ENCODE data around the gene PINLYP.

The PINLYP gene

DNA sequence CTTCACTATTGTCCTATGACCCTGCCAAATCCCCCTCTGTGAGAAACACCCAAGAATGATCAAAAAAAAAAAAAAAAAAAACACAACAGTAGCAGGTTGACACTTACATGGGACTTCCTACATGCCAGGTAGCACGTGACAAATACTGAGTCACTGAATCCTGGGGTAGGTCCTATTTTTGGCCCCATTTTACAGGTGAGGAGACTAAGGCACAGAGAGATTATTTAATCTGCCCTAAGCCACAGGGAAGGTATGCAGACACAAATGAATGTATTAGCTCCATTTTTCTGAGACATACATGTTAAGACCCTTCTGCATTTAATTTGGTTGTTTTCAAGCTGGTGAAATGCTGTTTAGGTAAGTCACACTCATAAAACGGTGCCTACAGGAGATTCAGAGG, 26.9 kb upstream of the PINLYP start:
- no peak for DNase-seq (ENCODE audit: low read depth)

DNA sequence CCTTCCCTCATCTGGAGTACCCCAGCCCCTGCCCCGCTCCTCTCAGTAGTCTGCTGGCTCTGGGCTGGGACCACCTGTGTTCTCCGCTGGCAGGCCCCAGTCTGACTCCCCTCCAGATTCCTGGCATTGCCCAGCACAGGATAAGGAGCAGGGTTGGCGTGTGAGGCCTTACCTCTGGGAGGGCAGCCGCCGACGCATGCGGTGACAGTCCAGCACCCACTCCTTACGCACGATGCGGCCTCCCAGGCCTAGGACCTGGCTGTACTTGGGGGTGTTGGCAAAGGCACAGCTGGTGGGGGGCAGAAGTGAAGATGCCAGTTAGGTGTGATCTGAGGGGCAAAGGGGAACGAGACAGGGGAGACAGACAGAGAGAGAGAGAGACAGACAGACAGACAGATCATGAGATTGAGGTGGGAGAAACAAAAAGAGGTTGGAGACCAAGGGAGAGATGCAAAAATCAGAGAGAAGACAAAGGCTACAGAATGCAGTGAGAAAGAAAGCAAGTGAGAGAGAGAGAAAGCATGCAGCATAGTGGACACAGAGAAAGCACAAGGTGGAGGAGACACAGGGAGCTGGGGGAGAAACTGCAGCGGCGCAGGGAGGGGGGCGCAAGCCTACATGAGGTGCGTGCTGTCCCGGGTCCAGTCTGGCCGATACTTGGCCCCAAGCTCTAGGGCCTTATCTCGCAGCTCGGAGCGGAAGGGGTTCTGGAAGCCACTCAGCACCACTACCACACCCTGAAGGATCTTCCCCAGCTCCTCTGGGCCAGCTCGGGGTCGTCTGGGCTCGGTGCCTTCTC, 24.0 kb upstream of the PINLYP start:
- DNase-seq (ENCODE audit: low read depth), result no peak

DNA sequence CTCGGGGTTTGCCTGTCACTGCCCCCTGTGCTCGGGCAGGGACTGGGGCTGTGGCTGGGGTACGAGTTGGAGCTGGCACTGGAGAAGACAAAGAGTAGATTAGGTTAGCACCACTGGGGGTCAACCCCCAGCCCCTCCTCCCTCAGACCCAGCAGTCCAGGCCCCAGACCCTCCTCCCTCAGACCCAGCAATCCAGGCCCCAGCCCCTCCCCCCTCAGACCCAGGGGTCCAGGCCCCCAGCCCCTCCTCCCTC, 23.5 kb upstream of the PINLYP start:
- DNase-seq (ENCODE audit: low read depth), result no peak

DNA sequence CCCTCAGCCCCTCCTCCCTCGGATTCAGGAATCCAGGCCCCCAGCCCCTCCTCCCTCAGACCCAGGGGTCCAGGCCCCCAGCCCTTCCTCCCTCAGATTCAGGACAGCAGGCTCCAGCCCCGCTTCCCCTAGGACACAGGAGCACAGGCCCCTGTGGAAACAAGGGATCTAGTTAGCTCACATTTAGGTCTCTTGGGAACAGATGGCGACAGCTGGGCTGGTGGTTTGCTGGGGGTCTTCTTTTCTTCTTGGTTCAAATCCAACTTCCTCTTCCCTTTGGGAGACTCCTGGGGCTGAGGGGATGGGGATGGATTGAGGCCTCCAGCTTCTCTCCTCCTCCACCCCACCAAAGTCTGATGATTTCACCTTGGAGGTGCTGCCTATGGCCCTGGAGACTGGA, 23.0 kb upstream of the PINLYP start:
- no peak for DNase-seq (ENCODE audit: low read depth)

DNA sequence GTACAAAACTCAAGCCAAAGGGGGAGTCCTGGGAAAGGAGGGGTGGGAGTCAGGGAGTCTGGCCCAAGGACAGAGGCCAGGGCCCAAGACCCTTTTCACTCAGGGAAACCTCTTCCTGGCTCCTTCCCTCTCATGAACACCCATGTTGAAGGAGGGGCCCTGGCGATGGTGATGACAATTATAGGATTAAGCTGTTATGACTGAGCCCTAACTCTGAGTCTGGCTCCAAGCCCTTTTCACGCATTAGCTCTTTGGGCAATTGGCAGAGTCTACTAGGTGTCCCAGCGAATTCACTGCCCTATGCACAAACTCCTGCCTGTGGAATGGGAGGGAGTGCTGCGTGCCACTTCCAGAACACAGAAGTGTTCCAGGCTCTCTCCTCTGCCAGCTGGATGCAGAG, 21.9 kb upstream of the PINLYP start:
- DNase-seq (ENCODE audit: low read depth), result no peak

DNA sequence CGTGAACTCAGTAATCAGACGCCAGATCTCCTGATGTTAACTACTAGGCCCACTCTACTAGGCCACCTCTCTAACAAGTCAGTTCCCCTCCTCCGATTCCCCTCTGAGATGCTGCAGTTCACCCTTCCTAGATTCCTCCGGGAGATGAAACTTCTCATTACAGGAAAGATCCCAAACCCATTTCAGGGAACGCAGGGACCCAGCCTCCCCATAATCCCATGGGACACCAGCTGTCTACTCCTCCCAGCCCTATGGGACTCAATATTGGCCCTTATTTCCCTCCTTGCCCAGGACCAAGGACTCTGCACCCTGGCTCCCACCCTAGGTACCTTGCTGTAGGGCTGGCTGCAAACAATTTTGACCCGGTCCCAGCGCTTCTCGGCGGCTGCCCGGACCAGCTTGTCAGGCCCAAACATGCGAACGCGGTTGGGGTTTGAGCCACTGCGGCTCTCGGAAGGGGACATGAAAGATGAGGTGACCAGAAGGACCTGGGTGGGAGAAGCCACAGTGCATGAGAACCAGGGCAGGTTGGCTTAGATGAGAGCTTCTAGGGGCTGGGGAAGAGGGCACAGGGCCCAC, 21.2 kb upstream of the PINLYP start:
- no peak for DNase-seq (ENCODE audit: low read depth)

DNA sequence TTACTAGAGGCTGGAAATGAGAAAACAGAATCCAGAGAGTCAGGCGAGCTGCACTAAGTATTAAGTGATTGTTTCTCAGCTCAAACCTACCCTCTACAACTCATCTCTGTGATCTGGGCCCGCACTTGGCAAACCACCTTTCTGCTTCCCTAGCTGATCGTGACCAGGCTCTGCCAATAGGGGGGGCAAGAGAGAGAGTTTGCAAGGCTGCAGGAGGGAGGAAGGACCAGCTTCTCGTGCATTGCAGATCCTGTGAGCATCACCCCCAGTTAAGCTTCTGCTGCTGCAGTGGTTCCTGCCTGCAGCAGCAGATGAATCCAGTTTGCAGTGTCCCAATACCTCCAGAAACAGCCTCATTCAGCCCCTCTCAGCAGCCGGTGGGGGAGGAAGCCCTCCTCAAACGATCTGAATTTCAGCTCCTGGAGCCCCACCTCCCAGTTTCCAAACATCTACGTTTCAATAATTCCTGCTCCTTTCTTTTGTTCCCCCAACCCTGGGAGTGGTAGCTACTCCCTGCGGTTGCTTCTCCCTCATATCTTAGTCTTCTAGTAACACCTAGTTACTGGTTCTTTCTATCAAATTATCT, 20.3 kb upstream of the PINLYP start:
- peak; percentile 51 for DNase-seq (ENCODE audit: low read depth)

DNA sequence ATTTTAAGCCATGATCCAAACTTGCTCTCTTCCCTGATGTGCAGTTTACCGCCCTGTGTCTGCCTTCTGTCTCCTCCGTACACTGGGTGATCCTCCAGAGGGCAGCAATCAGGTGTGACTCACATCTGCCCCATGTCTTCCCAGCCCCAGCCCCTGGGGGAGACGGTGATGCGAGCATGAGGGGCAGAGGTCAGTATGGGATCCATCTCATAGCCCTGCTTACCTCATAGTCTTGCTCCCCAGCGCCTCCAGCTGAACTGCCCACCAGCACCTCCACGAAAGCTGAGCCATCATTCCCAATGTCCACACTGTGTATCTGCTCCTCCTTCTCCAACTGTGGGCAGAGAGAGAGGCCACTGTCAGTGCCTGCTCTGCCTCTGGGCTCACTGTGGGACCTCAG, 14.9 kb upstream of the PINLYP start:
- no peak for DNase-seq (ENCODE audit: low read depth)

DNA sequence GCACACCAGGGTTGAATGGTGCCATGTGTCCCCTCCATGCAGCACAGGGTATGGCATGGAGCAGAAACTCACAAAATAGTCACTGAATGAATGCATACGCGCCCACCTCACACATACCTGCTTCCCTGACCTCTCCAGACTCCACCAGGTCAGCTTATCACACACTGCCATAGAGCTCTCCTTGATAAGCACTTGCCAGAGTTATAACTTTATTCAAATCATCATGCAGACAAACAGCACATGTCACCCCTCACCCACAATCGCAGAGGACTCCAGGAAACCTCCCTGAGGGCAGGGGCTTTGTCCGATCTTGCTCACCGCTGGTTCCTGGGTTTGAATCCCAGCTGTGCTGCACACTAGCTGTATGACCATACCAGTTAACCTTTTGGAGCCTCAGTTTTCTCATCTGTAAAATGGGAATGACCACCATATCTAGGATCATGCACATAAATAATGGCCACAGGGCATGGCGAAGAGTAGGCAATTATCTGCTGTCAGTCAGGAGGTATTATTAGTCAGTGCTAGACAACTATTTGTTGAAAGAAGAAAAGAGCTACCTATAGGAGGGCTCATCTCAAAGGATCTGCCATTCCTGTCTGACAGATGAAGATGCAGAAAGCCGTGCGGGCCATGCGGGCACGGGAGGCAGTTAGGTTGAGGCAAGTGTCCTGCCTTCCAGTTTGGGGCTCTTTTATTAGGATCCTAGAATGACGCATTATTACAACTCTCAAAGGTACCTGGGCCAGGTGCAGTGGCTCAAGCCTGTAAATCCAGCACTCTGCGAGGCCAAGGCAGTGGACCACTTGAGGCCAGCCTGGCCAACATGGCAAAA, 14.2 kb upstream of the PINLYP start:
- DNase-seq (ENCODE audit: low read depth), result no peak

DNA sequence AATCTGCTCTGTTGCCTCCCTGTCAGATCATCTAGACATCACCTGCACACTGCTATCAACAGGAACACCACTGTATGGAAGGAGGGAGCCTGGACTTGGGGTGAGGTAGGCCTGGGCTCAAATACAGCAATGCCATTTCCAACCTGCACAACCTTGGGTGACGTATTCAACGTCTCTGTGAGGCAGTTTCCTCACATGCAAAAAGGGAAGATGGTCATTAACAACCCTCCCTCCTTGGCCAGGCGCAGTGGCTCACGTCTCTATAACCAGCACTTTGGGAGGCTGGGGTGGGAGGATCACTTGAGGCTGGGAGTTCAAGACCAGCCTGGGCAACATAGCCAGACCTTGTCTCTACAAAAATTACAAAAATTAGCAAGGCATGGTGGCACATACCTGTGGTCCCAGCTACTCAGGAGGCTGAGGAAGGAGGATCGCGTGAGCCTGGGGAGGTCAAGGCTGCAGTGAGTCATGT, 13.3 kb upstream of the PINLYP start:
- DNase-seq (ENCODE audit: low read depth), result no peak

DNA sequence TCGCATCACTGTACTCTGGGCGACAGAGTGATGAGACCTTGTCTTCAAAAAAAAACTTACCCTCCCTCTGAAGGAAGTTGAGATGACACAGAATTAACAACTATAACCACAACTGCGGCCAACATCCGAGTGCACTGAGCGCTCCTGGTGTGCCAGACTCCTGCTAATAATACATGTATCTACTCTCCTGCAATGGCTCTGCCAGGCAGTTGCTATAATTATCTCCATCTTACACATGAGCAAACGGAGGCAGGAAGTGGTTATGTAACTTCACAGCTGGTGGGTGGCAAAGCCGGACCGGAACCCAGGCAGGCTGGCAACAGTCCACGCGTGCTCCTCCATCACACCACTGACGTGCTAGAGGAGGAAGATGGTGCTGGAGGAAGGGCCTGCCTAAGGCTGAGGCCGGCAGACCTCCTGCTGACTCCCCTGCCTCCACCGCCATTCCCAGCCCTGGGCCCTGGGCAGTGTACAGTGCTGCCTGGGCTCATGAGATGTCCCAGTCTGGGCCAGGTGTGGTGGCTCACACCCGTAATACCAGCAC, 12.8 kb upstream of the PINLYP start:
- DNase-seq (ENCODE audit: low read depth), result peak; percentile 80

DNA sequence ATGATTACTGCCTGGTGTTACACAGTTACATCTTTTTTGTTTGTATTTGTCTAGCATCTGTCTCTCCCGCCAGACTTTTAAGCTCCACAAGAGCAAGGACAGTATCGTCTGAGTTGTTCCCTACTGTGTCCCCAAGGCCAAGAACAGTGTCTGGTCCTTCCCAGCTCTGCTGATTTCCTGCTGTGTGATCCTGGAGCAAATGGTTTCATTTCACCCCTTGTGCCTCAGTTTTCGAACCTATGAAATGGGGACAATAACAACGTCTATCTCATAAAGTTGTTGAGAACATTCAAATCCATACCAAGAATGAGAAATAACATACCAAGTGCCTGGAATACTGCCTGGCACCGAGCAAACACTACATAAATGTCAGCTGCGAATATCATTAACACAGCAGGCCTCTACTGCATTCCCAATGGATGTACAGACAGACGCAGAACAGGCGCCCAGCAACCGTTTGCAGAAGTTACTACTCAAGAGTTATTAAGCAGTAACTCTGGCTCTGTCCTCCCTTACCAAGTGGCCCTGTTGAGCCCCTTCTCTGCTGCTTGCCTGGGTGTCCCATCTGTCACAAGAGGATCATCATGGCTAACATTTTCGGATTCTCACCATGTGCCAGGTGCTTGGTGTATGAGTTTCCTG, 11.7 kb upstream of the PINLYP start:
- no peak for DNase-seq (ENCODE audit: low read depth)

DNA sequence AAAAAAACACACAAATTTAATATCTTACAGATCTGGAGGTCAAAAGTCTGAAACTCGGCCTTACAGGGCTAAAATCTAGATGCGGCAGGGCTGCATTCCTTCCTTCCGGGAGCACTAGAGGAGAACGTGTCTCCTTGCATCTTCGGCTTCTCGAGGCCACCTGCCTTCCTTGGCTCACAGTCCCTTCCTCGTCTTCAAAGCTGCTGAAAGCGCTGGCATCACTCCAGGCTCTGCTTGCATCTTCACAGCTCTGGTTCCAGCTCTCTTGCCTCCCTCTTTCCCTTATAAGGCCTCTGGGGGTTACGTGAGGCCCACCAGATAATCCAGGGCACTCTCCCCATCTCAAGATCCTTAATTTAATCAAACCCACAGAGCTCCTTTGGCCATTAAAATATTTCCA, 10.8 kb upstream of the PINLYP start:
- no peak for DNase-seq (ENCODE audit: low read depth)

DNA sequence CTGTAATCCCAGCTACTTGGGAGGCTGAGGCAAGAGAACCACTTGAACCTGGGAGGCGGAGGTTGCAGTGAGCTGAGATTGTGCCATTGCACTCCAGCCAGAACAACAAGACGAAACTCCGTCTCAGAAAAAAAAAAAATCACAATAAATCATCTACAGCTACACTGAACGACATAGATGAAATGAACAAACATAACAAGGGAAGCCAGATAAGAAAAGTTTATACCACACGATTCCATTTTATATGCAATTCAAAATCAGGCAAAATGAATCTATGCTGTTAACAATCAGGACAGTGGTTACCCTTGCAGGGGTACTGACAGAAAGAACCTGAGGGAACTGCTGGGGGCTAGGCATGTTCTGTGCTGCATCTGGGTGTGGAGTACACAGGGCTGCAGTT, 5.9 kb upstream of the PINLYP start:
- DNase-seq (ENCODE audit: low read depth), result no peak

DNA sequence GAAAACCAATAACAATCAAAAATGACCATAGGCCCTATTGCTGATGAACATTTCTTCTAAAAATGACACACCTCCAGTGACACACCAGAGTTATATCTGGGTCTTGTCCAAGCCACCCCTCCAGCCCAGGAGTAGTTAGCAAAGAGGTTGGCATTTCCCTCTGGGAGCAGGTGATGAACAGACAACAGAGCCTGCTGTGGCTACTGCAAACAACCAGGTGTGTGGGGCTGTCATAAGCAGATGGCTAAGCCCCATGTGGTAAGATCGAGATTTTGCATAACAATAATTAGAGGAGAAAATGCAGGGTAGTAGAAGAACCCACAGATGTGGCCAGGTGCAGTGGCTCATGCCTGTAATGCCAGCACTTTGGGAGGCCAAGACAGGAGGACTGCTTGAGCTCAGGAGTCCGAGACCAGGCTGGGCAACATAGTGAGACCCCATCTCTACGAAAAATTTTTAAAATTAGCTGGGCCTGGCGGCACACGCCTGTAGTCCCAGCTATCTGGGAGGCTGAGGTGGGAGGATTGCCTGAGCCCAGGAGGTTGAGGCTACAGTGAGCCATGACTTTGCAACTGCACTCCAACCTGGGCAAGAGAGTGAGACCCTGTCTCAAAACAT, 5.3 kb upstream of the PINLYP start:
- DNase-seq (ENCODE audit: low read depth), result no peak

DNA sequence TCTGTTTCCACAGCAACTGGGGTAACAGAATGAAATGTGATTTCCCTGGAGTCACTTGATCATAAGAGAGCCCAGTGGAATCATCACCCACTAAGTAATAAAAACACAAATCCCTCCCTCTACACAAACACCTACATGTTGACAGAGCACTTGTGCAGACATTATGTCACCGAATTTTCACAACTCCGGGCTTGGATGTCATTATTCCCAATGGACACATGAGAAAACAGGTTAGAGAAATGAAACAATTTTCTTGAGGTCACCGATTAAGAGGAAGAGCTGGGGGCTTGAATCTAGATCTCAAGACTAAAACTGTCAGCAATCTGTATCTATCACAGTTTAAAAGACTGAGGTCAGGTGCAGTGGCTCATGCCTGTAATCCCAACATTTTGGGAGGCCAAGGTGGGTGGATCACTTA, 3.4 kb upstream of the PINLYP start:
- no peak for DNase-seq (ENCODE audit: low read depth)

DNA sequence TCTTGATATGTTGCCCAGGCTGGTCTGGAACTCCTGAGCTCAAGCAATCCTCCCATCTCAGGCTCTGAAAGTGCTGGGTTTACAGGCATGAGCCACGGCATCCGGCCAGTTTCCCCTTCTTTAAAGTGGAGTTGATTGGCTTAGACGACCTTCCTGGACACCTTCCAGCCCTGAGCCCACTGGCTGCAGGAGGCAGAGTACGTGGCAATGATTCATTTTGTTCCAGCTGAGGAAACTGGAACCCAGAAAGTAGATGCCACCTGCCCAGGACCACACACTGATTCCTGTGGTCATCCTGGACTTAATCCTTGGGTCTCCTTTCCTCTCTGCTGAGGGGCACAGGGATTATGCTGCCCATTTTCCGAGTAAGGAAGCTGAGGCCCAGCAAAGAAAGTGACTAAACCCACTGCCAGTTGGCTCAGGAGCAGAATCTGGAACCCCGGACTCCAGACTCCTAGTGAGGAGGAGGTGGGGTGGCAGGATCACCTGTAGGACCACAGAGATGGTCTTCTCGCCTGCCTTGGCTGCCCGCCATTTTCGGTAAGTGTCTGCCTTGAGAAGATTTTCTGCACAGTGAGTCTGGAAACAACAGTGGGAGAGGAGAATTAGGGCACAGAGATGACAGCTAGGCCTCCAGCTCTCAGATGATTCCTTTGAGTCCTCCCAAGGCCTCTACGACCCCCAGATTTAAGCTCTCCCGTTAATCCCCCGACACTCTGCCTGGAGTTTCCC, 1.0 kb upstream of the PINLYP start:
- DNase-seq (ENCODE audit: low read depth), result no peak

DNA sequence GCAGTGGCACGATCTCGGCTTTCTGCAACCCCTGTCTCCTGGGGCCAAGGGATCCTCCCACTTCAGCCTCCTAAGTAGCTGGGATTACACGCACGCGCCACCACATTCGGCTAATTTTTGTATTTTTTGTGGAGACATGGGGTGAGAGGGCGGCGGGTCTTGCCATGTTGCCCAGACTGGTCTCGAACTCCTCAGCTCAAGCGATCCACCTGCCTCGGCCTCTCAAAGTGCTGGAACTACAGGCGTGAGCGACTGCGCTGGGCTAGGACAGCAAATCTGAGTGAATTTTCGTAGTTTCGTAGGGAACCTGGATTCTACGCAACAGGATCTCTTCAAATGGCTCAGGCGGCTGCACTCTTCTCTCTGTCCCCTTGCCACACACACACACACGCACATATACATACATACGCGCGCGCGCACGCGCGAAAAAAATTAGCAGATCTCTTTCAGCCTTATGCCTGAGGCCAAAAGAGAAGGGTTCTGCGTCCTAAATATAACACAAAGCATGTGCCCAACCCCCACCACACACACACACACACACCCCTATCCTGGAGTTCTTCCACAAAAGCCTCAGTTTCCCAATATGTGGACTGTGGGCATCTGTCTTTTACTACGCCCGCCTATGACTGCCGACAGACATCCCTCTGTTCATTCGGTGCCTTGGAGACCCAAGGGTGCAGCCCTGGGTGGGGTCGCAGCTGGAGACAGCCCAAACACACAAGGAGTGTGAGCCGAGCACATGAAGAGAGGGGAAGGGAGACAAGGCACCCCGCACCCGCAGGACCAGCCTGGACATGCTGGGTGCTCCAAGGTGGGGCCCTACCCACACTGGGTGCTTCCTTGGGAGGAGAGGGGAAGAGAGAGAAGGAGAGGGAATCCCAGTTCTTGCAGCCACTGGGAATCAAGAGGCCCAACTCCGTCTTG, 616 bp downstream of the PINLYP start:
- no peak for DNase-seq (ENCODE audit: low read depth)

DNA sequence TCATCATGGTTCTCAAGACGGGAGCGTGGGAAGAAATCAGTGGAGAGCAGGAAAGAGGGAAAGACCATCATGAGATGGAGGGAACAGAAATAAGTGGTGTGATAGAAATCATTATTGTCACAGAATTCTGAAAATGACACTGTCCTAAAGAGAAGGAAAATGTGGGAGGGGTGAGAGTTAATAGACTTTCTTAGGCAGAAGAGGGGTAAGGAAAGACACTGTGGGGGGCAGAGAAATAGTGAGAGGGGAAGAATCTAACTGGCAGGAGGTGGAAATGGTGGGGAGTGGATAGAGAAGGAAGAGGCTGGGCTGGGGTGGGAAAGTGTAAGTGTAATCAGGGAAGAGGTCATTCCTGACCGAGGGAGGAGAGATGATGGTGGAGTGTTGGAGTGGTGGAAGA, 3.2 kb downstream of the PINLYP start:
- no peak for DNase-seq (ENCODE audit: low read depth)

DNA sequence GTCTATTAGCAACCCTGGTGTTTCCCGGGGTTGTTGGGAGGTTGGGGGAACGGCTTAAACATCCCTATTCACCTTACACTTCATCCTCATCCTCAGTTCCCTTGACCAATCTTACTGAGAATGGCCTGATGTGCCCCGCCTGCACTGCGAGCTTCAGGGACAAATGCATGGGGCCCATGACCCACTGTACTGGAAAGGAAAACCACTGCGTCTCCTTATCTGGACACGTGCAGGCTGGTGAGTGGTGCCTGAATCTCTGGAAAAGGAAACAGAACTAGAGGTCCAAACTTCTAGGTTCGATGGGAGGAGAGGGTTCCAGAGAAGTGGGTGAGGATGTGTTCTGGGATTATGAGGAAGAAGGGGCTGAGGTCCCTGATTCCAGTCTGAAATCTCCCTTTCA, 5.9 kb downstream of the PINLYP start:
- DNase-seq (ENCODE audit: low read depth), result no peak
